Gastroesophageal sphincter (tissue), 3 donors: Measurements from ENCODE around the gene LRRC8B.

ENCODE experiments used
- POLR2A ChIP-seq, 2 donors: fragments of 450-650 bp; IDR thresholded peaks; one replicate each; pipeline ENCODE4 v1.6.1; 2017; ENCODE audit warnings: antibody characterized with exemption in 2 of 2, mild to moderate bottlenecking in 2 of 2, moderate library complexity in 1 of 2
- TF ChIP-seq, protein P1 (sequence below), 4 experiments: fragments of 200-600 bp in 2 of 4; fragments of 450-650 bp in 2 of 4; sonication (generic) in 1 of 4; IDR thresholded peaks; one replicate each; pipeline ENCODE4 v1.5.1; 2017 to 2019; ENCODE audit warnings: antibody characterized with exemption in 4 of 4, mild to moderate bottlenecking in 2 of 4, moderate library complexity in 2 of 4

GRCh38 chr1:89587729-89588161 lies 63.1 kb downstream of the LRRC8B start:
- TF ChIP-seq, protein P1, sequence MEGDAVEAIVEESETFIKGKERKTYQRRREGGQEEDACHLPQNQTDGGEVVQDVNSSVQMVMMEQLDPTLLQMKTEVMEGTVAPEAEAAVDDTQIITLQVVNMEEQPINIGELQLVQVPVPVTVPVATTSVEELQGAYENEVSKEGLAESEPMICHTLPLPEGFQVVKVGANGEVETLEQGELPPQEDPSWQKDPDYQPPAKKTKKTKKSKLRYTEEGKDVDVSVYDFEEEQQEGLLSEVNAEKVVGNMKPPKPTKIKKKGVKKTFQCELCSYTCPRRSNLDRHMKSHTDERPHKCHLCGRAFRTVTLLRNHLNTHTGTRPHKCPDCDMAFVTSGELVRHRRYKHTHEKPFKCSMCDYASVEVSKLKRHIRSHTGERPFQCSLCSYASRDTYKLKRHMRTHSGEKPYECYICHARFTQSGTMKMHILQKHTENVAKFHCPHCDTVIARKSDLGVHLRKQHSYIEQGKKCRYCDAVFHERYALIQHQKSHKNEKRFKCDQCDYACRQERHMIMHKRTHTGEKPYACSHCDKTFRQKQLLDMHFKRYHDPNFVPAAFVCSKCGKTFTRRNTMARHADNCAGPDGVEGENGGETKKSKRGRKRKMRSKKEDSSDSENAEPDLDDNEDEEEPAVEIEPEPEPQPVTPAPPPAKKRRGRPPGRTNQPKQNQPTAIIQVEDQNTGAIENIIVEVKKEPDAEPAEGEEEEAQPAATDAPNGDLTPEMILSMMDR (IDR thresholded peaks at IDR 0.05) = no peak
- no peak for TF ChIP-seq POLR2A (IDR thresholded peaks at IDR 0.05)
